SK-N-MC (cell line): Measurements from ENCODE around the gene GUCY1A2.

Experiments used
- DNase-seq: peaks from one replicate; pipeline ENCODE4 v3.0.0-alpha.2; 2011; ENCODE audit warnings: low read depth, low spot score
- H3K27ac ChIP-seq: fragments of 200-600 bp; sonication (generic); 2 replicates; pipeline ENCODE4 v1.5.1; 2016; ENCODE audit warnings: mixed run types
- H3K36me3 ChIP-seq: fragments of 200-600 bp; sonication (generic); 2 replicates; pipeline ENCODE4 v1.6.1; 2017; ENCODE audit warnings: antibody characterized with exemption, low read length, mixed read lengths; ENCODE audit not compliant: insufficient read depth
- H3K4me3 ChIP-seq: fragments of 200-600 bp; sonication (generic); 2 replicates; pipeline ENCODE4 v1.5.1; 2016
- H3K9ac ChIP-seq: fragments of 200-600 bp; sonication (generic); 2 replicates; pipeline ENCODE4 v1.8.0; 2017; ENCODE audit warnings: mixed run types, mixed read lengths; ENCODE audit not compliant: insufficient read length
- H3K9me3 ChIP-seq: fragments of 200-600 bp; sonication (generic); 2 replicates; pipeline ENCODE4 v1.6.1; 2017; ENCODE audit warnings: low read depth, mild to moderate bottlenecking, antibody characterized with exemption, low read length, moderate library complexity, mixed read lengths
- EZH2 ChIP-seq: fragments of 200-600 bp; sonication (generic); IDR thresholded peaks from one replicate; pipeline ENCODE4 v1.6.1; 2017; ENCODE audit warnings: antibody characterized with exemption
- FOXP2 ChIP-seq: optimal IDR thresholded peaks from 2 replicates; pipeline ENCODE3; 2011; ENCODE audit warnings: mild to moderate bottlenecking, moderate library complexity; ENCODE audit not compliant: insufficient read depth; ENCODE audit errors: extremely low read length, control extremely low read depth
- POLR2AphosphoS5 ChIP-seq: IDR thresholded peaks from 2 replicates; pipeline ENCODE4 v1.6.1; 2012; ENCODE audit warnings: mild to moderate bottlenecking, low read depth, low read length, borderline replicate concordance

GUCY1A2 gene

GRCh38 chr11:106879832-106880546 lies 138.3 kb downstream of the GUCY1A2 start:
- Histone ChIP-seq H3K9me3 (no peaks in the 10 kb centered on the region), H3K27ac (no peak overlapping the region), H3K4me3 (no peak overlapping the region), H3K9ac (no peak overlapping the region), H3K36me3 (no peaks in the 10 kb centered on the region)
- DNase-seq = no peak
- TF ChIP-seq FOXP2 (no peak), POLR2AphosphoS5 (no peak), EZH2 (no peak)

GRCh38 chr11:106879029-106879428 lies 139.2 kb downstream of the GUCY1A2 start:
- Histone ChIP-seq H3K9me3 (no peaks in the 10 kb centered on the region), H3K36me3 (no peaks in the 10 kb centered on the region), H3K4me3 (no peak overlapping the region), H3K9ac (no peak overlapping the region), H3K27ac (no peak overlapping the region)
- no peak for DNase-seq
- no peak for TF ChIP-seq FOXP2
- no peak for TF ChIP-seq POLR2AphosphoS5
- no peak for TF ChIP-seq EZH2

- no peak for TF ChIP-seq POLR2AphosphoS5
- TF ChIP-seq FOXP2 = no peak
- no peak for TF ChIP-seq EZH2
- Histone ChIP-seq H3K36me3 (no peaks in the 10 kb centered on the region), H3K9me3 (no peaks in the 10 kb centered on the region), H3K4me3 (no peak overlapping the region), H3K27ac (no peak overlapping the region), H3K9ac (no peak overlapping the region)
- no peak for DNase-seq
Measured at GRCh38 chr11:106875013-106875412, 143.3 kb downstream of the GUCY1A2 start.

GRCh38 chr11:106872246-106872645 lies 146.0 kb downstream of the GUCY1A2 start:
- H3K9me3 ChIP-seq = no peaks in the 10 kb centered on the region
- no peak overlapping the region for H3K9ac ChIP-seq
- H3K36me3 ChIP-seq = no peaks in the 10 kb centered on the region
- H3K27ac ChIP-seq = no peak overlapping the region
- DNase-seq = no peak
- H3K4me3 ChIP-seq = no peak overlapping the region
- no peak for TF ChIP-seq POLR2AphosphoS5
- no peak for TF ChIP-seq FOXP2
- no peak for TF ChIP-seq EZH2

- H3K4me3 ChIP-seq = no peak overlapping the region
- TF ChIP-seq FOXP2 (no peak), POLR2AphosphoS5 (no peak), EZH2 (no peak)
- H3K27ac ChIP-seq = no peak overlapping the region
- no peaks in the 10 kb centered on the region for H3K36me3 ChIP-seq
- H3K9ac ChIP-seq = no peak overlapping the region
- DNase-seq = no peak
- H3K9me3 ChIP-seq = no peaks in the 10 kb centered on the region
Measured at GRCh38 chr11:106858200-106858599, 160.1 kb downstream of the GUCY1A2 start.

GRCh38 chr11:106856566-106856965 lies 161.7 kb downstream of the GUCY1A2 start:
- H3K27ac ChIP-seq = no peak overlapping the region
- TF ChIP-seq POLR2AphosphoS5 (no peak), FOXP2 (no peak), EZH2 (no peak)

GRCh38 chr11:106854429-106854828 lies 163.8 kb downstream of the GUCY1A2 start:
- no peaks in the 10 kb centered on the region for H3K9me3 ChIP-seq
- TF ChIP-seq EZH2 (no peak), FOXP2 (no peak), POLR2AphosphoS5 (no peak)
- no peak for DNase-seq
- no peak overlapping the region for H3K27ac ChIP-seq
- H3K36me3 ChIP-seq = no peaks in the 10 kb centered on the region
- no peak overlapping the region for H3K4me3 ChIP-seq
- no peak overlapping the region for H3K9ac ChIP-seq

More at GRCh38 chr11:106856566-106856965, 161.7 kb downstream of the GUCY1A2 start:
- H3K36me3 ChIP-seq = no peaks in the 10 kb centered on the region
- DNase-seq = no peak
- H3K9me3 ChIP-seq = no peaks in the 10 kb centered on the region
- H3K9ac ChIP-seq = no peak overlapping the region
- no peak overlapping the region for H3K4me3 ChIP-seq

GRCh38 chr11:106853850-106854401 lies 164.3 kb downstream of the GUCY1A2 start:
- H3K4me3 ChIP-seq = no peak overlapping the region
- no peak for DNase-seq
- H3K27ac ChIP-seq = no peak overlapping the region
- TF ChIP-seq POLR2AphosphoS5 = no peak
- H3K36me3 ChIP-seq = no peaks in the 10 kb centered on the region
- H3K9me3 ChIP-seq = no peaks in the 10 kb centered on the region
- H3K9ac ChIP-seq = no peak overlapping the region

GRCh38 chr11:106852779-106853178 lies 165.5 kb downstream of the GUCY1A2 start:
- TF ChIP-seq EZH2 (no peak), POLR2AphosphoS5 (no peak), FOXP2 (no peak)
- Histone ChIP-seq H3K9me3 (no peaks in the 10 kb centered on the region), H3K36me3 (no peaks in the 10 kb centered on the region), H3K27ac (no peak overlapping the region), H3K4me3 (no peak overlapping the region), H3K9ac (no peak overlapping the region)
- no peak for DNase-seq

- no peak for DNase-seq
- Histone ChIP-seq H3K36me3 (no peaks in the 10 kb centered on the region), H3K9ac (no peak overlapping the region), H3K27ac (no peak overlapping the region), H3K4me3 (no peak overlapping the region), H3K9me3 (no peaks in the 10 kb centered on the region)
- TF ChIP-seq EZH2 (no peak), POLR2AphosphoS5 (no peak), FOXP2 (no peak)
Measured at GRCh38 chr11:106848526-106848925, 169.8 kb downstream of the GUCY1A2 start.
